A549 (cell line): ENCODE results near the gene ARAP3.

Source experiments
- CTCF ChIP-seq: fragments of >200 bp; sonication (Bioruptor Twin); formaldehyde crosslinking; IDR thresholded peaks from 3 replicates; pipeline ENCODE4 v1.5.1; 2016
- EP300 ChIP-seq, 2 experiments: fragments of >200 bp; sonication (Bioruptor Twin); formaldehyde crosslinking; IDR thresholded peaks; 2 replicates in 1 of 2; 3 replicates in 1 of 2; pipeline ENCODE4 v1.6.1; 2016 to 2017

GRCh38 chr5:141651728-141652105 lies 30.3 kb downstream of the ARAP3 start:
- TF ChIP-seq EP300 (IDR thresholded peaks at IDR 0.05) (no peak), CTCF (no peak)
